Upper lobe of left lung (tissue), 6 donors: ENCODE results near the gene MUC6. TPM values are rescaled to one million over a fixed set of nuclear protein-coding genes. Genes with fewer than 3 reads are reported as not detected.
"Not testable (repeated sequence)": the region's sequence is repeated elsewhere in the genome, so short reads cannot be mapped to it uniquely, and the experiment has no call there.

Experiments used
- ATAC-seq, 2 donors: fragments of 200-7000 bp; cut with Tn5 transposase; one replicate each; pipeline ENCODE4 v1.9.1; 2022; ENCODE audit warnings: mild to moderate bottlenecking in 2 of 2, moderate library complexity in 2 of 2; ENCODE audit not compliant: low FRiP score in 2 of 2
- DNase-seq, 2 donors: peaks; one replicate each; pipeline ENCODE4 v3.0.0-alpha.2; 2019 to 2020
- H3K27ac ChIP-seq, 4 donors: fragments of 200-600 bp; sonication (generic); one replicate each; pipeline ENCODE4 v1.5.1; 2016 to 2019
- H3K27me3 ChIP-seq, 4 donors: fragments of 200-600 bp; sonication (generic); one replicate each; pipeline ENCODE4 v1.5.1; 2017 to 2019
- H3K36me3 ChIP-seq, 4 donors: fragments of 200-600 bp; sonication (generic); one replicate each; pipeline ENCODE4 v1.5.1; 2016 to 2019
- H3K4me1 ChIP-seq, 4 donors: fragments of 200-600 bp; sonication (generic); one replicate each; pipeline ENCODE4 v1.5.1; 2018 to 2019
- H3K4me3 ChIP-seq, 4 donors: fragments of 200-600 bp; sonication (generic); one replicate each; pipeline ENCODE4 v1.5.1; 2017 to 2019; ENCODE audit warnings: mild to moderate bottlenecking in 2 of 4, moderate library complexity in 1 of 4
- H3K9me3 ChIP-seq, 4 donors: fragments of 200-600 bp; sonication (generic); one replicate each; pipeline ENCODE4 v1.5.1; 2018 to 2019
- EP300 ChIP-seq, 4 donors: sonication (generic); formaldehyde crosslinking; IDR thresholded peaks; one replicate each; pipeline ENCODE4 v1.5.1; 2017; ENCODE audit warnings: antibody characterized with exemption in 4 of 4, control low read depth in 2 of 4
- POLR2A ChIP-seq, 4 donors: fragments of 450-650 bp; IDR thresholded peaks; one replicate each; pipeline ENCODE4 v1.5.1; 2016 to 2017; ENCODE audit warnings: antibody characterized with exemption in 4 of 4, mild to moderate bottlenecking in 2 of 4
- POLR2AphosphoS5 ChIP-seq, 2 donors: sonication (generic); formaldehyde crosslinking; IDR thresholded peaks; one replicate each; pipeline ENCODE4 v1.5.1; 2017; ENCODE audit warnings: antibody characterized with exemption in 2 of 2
- WGBS, 2 donors: methylation state at CpG; one replicate each; pipeline ENCODE4 v1.1.5; 2017 to 2018; 5-methylcytosine and 5-hydroxymethylcytosine counted together
- total RNA-seq, 6 donors: library from RNA; depleted of rRNA in 4 of 6; stranded (reverse); fragments of >200 nt in 4 of 6; gene quantifications; one replicate each; pipeline versions ENCODE4 v1.1.0 to v1.2.1, GENCODE V29; 2016 to 2021
- TF ChIP-seq, protein P1 (sequence below), 6 experiments: fragments of 450-650 bp in 4 of 6; fragments of 200-600 bp in 2 of 6; sonication (generic) in 2 of 6; IDR thresholded peaks; one replicate each; pipeline ENCODE4 v1.5.1; 2016 to 2019; ENCODE audit warnings: antibody characterized with exemption in 6 of 6
- donor health status: DM: no; HTN: no; CAD: no; lungs with moderate emphysema.
- donor health status: DM: no; HTN: yes; CAD: no; lungs with severe emphysema.

The MUC6 gene
- total RNA-seq, 6 donors from 2014 or later: 0.06 to 4.2 (median 0.51) TPM; not detected in 3

DNA sequence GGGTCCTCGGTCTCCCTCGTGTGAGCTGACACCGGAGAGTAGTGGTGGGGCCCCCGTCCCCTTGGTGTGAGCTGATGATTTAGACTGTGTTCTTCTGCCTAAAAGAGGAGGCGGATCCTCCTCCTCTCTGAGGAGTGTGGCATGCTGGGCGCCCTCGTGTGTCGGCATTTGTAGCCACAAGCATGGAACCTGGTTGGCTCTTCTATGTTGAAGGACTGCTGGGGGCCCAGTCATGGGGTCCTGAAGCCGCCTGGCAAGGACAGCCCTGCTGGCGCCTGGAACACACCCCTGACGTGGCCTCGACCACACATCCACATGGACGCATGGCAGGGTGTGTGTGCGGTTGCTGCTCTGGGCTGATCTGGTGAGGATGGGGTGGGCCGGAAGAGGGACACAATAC lies 60.7 kb downstream of the MUC6 start:
- peak in 1 of 2 donors; percentile 52 for DNase-seq

DNA sequence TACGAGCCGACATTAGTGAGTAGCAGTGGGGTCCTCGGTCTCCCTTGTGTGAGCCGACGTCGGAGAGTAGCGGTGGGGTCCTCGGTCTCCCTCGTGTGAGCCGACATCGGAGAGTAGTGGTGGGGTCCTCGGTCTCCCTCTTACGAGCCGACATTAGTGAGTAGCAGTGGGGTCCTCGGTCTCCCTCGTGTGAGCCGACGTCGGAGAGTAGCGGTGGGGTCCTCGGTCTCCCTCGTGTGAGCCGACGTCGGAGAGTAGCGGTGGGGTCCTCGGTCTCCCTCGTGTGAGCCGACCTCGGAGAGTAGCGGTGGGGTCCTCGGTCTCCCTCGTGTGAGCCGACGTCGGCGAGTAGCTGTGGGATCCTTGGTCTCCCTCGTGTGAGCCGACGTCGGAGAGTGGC lies 61.1 kb downstream of the MUC6 start:
- not testable (repeated sequence) for H3K27ac ChIP-seq, H3K9me3 ChIP-seq, ATAC-seq, H3K27me3 ChIP-seq, H3K4me3 ChIP-seq
- Histone ChIP-seq H3K4me1 (peaks cover 0 to 13% (median 3%) of the 10 kb centered on the region in 4 donors), H3K36me3 (peaks cover 24 to 92% (median 73%) of the 10 kb centered on the region in 4 donors)
- 91 to 92% methylated on average over 41 of the region's 41 CpGs for WGBS, 2 donors
- DNase-seq: peak in 1 of 2 donors; percentile 84

More for the DNA sequence above, 60.7 kb downstream of the MUC6 start:
- H3K27ac ChIP-seq: no peak overlapping the region
- peaks cover 20 to 92% (median 68%) of the 10 kb centered on the region in 4 donors for H3K36me3 ChIP-seq
- no peak for ATAC-seq
- H3K9me3 ChIP-seq: no peaks in the 10 kb centered on the region
- TF ChIP-seq EP300 (IDR thresholded peaks at IDR 0.05): no peak
- TF ChIP-seq, protein P1, sequence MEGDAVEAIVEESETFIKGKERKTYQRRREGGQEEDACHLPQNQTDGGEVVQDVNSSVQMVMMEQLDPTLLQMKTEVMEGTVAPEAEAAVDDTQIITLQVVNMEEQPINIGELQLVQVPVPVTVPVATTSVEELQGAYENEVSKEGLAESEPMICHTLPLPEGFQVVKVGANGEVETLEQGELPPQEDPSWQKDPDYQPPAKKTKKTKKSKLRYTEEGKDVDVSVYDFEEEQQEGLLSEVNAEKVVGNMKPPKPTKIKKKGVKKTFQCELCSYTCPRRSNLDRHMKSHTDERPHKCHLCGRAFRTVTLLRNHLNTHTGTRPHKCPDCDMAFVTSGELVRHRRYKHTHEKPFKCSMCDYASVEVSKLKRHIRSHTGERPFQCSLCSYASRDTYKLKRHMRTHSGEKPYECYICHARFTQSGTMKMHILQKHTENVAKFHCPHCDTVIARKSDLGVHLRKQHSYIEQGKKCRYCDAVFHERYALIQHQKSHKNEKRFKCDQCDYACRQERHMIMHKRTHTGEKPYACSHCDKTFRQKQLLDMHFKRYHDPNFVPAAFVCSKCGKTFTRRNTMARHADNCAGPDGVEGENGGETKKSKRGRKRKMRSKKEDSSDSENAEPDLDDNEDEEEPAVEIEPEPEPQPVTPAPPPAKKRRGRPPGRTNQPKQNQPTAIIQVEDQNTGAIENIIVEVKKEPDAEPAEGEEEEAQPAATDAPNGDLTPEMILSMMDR (IDR thresholded peaks at IDR 0.05): no peak
- no peak for TF ChIP-seq POLR2AphosphoS5 (IDR thresholded peaks at IDR 0.05)
- TF ChIP-seq POLR2A (IDR thresholded peaks at IDR 0.05): no peak
- 79 to 94% methylated on average over 3 to 15 of the region's 15 CpGs for WGBS, 2 donors
- H3K4me3 ChIP-seq: no peak overlapping the region
- H3K4me1 ChIP-seq: peaks cover 0 to 13% (median 5%) of the 10 kb centered on the region in 4 donors
- no peaks in the 10 kb centered on the region for H3K27me3 ChIP-seq

DNA sequence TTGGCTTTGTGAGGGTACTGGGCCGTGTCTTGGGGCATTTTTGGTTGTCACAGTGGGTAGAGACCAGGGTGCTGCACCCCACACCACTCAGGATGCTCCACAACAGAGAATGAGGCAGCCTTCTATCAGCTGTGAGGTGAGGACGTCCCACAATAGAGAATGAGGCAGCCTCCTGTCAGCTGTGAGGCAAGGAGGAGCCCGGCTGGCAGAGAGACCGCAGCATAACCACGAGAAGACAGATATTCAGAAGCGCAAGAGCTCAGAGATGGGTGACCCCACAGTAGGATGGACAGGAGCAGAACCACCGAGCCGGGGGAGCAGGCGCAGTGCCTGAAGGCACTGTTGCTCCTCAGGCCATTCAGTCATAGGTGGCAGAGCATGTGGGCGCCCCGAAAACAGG lies 63.3 kb downstream of the MUC6 start:
- Histone ChIP-seq H3K27ac (no peak overlapping the region), H3K36me3 (peaks cover 27 to 80% (median 70%) of the 10 kb centered on the region in 4 donors)

DNA sequence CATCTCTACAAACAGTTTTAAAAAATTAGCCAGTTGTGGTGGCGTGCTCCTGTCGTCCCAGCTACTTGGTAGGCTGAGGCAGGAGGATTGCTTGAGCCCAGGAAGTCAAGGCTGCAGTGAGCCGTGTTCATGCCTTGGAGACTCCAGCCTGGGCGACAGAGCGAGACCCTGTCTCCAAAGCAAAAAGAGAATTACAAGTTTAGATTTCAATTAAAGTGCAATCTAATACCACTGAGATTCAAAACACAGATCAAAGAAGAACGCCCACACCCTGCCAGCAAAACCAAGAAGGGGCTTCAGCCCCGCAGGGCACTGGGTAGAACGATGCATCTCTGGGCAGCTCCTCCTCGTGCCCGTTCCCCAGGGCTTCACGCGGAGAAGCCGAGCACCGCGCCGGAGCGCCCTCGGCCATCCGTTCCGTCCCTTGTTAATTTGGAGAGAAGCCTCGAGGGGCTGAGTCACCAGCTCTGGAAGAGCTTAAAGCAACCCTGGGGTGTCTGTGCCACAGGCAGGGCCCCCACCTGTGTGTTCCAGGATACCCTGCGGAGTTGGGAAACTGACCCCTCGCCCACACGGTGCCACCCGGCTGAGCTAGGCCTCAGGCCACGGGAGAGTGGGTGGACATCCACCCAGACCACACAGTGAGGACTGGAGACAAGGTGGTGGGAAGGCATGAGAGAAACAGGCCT lies 63.9 kb downstream of the MUC6 start:
- Histone ChIP-seq H3K27ac (no peak overlapping the region), H3K36me3 (peaks cover 27 to 74% (median 64%) of the 10 kb centered on the region in 4 donors), H3K27me3 (no peaks in the 10 kb centered on the region), H3K9me3 (no peaks in the 10 kb centered on the region), H3K4me1 (peaks cover 0 to 9% (median 0%) of the 10 kb centered on the region in 4 donors), H3K4me3 (no peak overlapping the region)
- DNase-seq (peak in 1 of 2 donors; percentile 60), ATAC-seq (no peak)
- 95 to 96% methylated on average over 26 of the region's 26 CpGs for WGBS, 2 donors
- TF ChIP-seq EP300 (IDR thresholded peaks at IDR 0.05): no peak
- no peak for TF ChIP-seq POLR2A (IDR thresholded peaks at IDR 0.05)
- no peak for TF ChIP-seq POLR2AphosphoS5 (IDR thresholded peaks at IDR 0.05)
- TF ChIP-seq, protein P1 (IDR thresholded peaks at IDR 0.05): no peak

More for the DNA sequence above, 63.3 kb downstream of the MUC6 start:
- DNase-seq (no peak), ATAC-seq (no peak)
- Histone ChIP-seq H3K4me3 (no peak overlapping the region), H3K9me3 (no peaks in the 10 kb centered on the region), H3K27me3 (no peaks in the 10 kb centered on the region), H3K4me1 (peaks cover 0 to 3% (median 0%) of the 10 kb centered on the region in 4 donors)
- 94 to 100% methylated on average over 10 to 11 of the region's 11 CpGs for WGBS, 2 donors
- TF ChIP-seq, protein P1 (IDR thresholded peaks at IDR 0.05): no peak
- TF ChIP-seq POLR2AphosphoS5 (IDR thresholded peaks at IDR 0.05): no peak
- TF ChIP-seq EP300 (IDR thresholded peaks at IDR 0.05): no peak
- no peak for TF ChIP-seq POLR2A (IDR thresholded peaks at IDR 0.05)

DNA sequence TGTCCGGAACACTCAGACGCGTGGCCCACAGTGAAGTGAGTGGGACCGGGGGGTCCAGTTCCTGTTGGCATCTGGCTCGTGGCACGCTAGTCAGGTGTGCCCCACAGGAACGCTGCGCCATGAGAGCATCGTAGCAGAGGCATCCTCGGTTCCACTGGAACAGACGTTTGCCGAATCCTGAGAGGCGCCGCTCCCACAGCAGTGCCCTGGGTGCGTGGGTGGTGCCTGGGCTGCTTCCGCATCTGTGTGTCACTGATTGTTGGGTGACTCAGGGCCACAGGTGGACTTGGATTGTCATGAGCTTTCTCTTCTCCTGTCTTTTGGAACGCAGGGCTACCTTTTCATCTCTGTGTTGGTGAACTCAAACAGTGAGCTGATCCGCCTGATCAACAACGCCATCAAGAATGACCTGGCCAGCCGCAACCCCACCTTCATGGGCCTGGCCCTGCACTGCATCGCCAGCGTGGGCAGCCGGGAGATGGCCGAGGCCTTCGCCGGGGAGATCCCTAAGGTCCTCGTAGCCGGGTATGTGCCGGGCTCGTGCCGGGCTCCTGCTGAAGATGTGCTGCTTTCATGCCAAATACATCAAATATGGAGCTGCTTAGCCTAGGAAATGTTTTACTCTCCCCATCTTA lies 64.7 kb downstream of the MUC6 start:
- no peaks in the 10 kb centered on the region for H3K9me3 ChIP-seq
- H3K4me3 ChIP-seq: no peak overlapping the region
- WGBS, 2 donors: 95% methylated on average over 24 to 31 of the region's 31 CpGs
- H3K4me1 ChIP-seq: peaks cover 0 to 12% (median 1%) of the 10 kb centered on the region in 4 donors
- H3K27ac ChIP-seq: no peak overlapping the region
- no peak for TF ChIP-seq POLR2A (IDR thresholded peaks at IDR 0.05)
- no peak for TF ChIP-seq EP300 (IDR thresholded peaks at IDR 0.05)
- TF ChIP-seq, protein P1 (IDR thresholded peaks at IDR 0.05): no peak
- no peak for TF ChIP-seq POLR2AphosphoS5 (IDR thresholded peaks at IDR 0.05)
- ATAC-seq (no peak), DNase-seq (no peak)
- H3K36me3 ChIP-seq: peaks cover 27 to 66% (median 56%) of the 10 kb centered on the region in 4 donors
- no peaks in the 10 kb centered on the region for H3K27me3 ChIP-seq
